Psoas muscle (tissue), 8 donors: ENCODE measurements around the gene BLCAP. TPM values are rescaled to one million over a fixed set of nuclear protein-coding genes. Genes with fewer than 3 reads are reported as not detected.
"Not testable (repeated sequence)": the region's sequence is repeated elsewhere in the genome, so short reads cannot be mapped to it uniquely, and the experiment has no call there.

Source experiments
- ATAC-seq, 4 donors: fragments of 200-7000 bp; cut with Tn5 transposase; one replicate each; pipeline ENCODE4 v1.9.1; 2020; ENCODE audit warnings: moderate library complexity in 3 of 4, mild to moderate bottlenecking in 2 of 4
- DNase-seq, 2 donors: peaks; one replicate each; pipeline ENCODE4 v3.0.0-alpha.2; 2020
- H3K27ac ChIP-seq: fragments of 200-600 bp; one replicate; pipeline ENCODE4 v1.8.0; 2022
- H3K27me3 ChIP-seq, 3 donors: fragments of 200-600 bp in 1 of 3; one replicate each; pipeline versions ENCODE4 v1.6.1 to v1.8.0; 2013 to 2022; ENCODE audit warnings: low read length in 2 of 3, mild to moderate bottlenecking in 2 of 3, moderate library complexity in 1 of 3; ENCODE audit not compliant: insufficient read depth in 3 of 3
- H3K36me3 ChIP-seq, 2 donors: fragments of 200-600 bp in 1 of 2; one replicate each; pipeline versions ENCODE4 v1.6.1 to v1.8.0; 2013 to 2022; ENCODE audit warnings: low read depth in 1 of 2, mild to moderate bottlenecking in 1 of 2, moderate library complexity in 1 of 2; ENCODE audit not compliant: insufficient read depth in 1 of 2
- H3K4me1 ChIP-seq: fragments of 200-600 bp; one replicate; pipeline ENCODE4 v1.8.0; 2022
- H3K4me3 ChIP-seq: fragments of 200-600 bp; one replicate; pipeline ENCODE4 v1.8.0; 2022; ENCODE audit warnings: mild to moderate bottlenecking
- H3K9me3 ChIP-seq: fragments of 200-600 bp; one replicate; pipeline ENCODE4 v1.8.0; 2022
- CTCF ChIP-seq: fragments of 200-600 bp; IDR thresholded peaks from one replicate; pipeline ENCODE4 v1.8.0; 2022; ENCODE audit warnings: antibody characterized with exemption
- WGBS, 3 donors: extraction: QIAGEN DNeasy Blood & Tissue Kit; methylation state at CpG; one replicate each; pipeline versions ENCODE4 v1.1.6 to v1.1.7; 2013; 5-methylcytosine and 5-hydroxymethylcytosine counted together
- intact Hi-C, 2 donors: fragments of 100-400 bp; cut with DNase I; formaldehyde crosslinking; loops; one replicate each; pipeline versions ENCODE4 v1.11.0 to v1.14.2; 2022
- polyA plus RNA-seq, 3 donors: library from polyadenylated mRNA; stranded (reverse); fragments of 200-250 nt; gene quantifications; one replicate each; pipeline ENCODE4 v1.2.3, GENCODE V29; 2013
- total RNA-seq, 4 donors: library from RNA; stranded (reverse); fragmentation: NEBNext Ultra II Directional in 2 of 4; extraction: Animal tissue kit (Norgen Biotek cat#: 25700) in 2 of 4; gene quantifications; one replicate each; pipeline versions ENCODE4 v1.2.1 to v1.2.4, GENCODE V29; 2021 to 2023
- donor health status: healthy with polysubstance abuse.
- donor health status: DM: no; HTN: no; CAD: no; lungs with moderate emphysema.
- donor health status: Bipolar disorder and iron deficiency.
- donor health status: healthy.
- donor health status: DM: yes; HTN: yes; CAD: no.
- donor health status: DM: no; HTN: no; CAD: no.
- donor health status: DM: no; HTN: no; CAD: no.
- donor health status: DM: yes; HTN: yes; CAD: no.

The BLCAP gene
- total and polyA plus RNA-seq, 7 donors: 267 to 656 (median 366) TPM

GRCh38 chr20:37474386-37474785 is 53.3 kb downstream of the BLCAP start:
- no peak overlapping the region for H3K27ac ChIP-seq
- ATAC-seq (no peak), DNase-seq (no peak)
- TF ChIP-seq CTCF: no peak
- no peaks in the 10 kb centered on the region for H3K9me3 ChIP-seq
- 80 to 87% (median 81%) methylated on average over 4 of the region's 4 CpGs for WGBS, 3 donors
- H3K27me3 ChIP-seq: no peaks in the 10 kb centered on the region
- H3K4me3 ChIP-seq: no peak overlapping the region
- intact Hi-C loops: loop anchor here in 1 of 2 donors (2.0 kb wide), 1 partner anchor 18 kb away; no protein-coding TSS in a partner anchor
- H3K4me1 ChIP-seq: no peaks in the 10 kb centered on the region
- no peaks in the 10 kb centered on the region for H3K36me3 ChIP-seq

- no peak for DNase-seq
- intact Hi-C loops: no loop called here
- Histone ChIP-seq H3K4me1 (no peaks in the 10 kb centered on the region), H3K36me3 (no peaks in the 10 kb centered on the region), H3K27ac (no peak overlapping the region), H3K4me3 (no peak overlapping the region), H3K9me3 (no peaks in the 10 kb centered on the region), H3K27me3 (no peaks in the 10 kb centered on the region)
- no peak for TF ChIP-seq CTCF
- 58 to 73% (median 62%) methylated on average over 11 of the region's 11 CpGs for WGBS, 3 donors
- ATAC-seq: no peak
These were observed 54.3 kb downstream of the BLCAP start for GRCh38 chr20:37473249-37474000.

- H3K4me1 ChIP-seq, H3K27me3 ChIP-seq, ATAC-seq, H3K4me3 ChIP-seq, DNase-seq, H3K9me3 ChIP-seq, H3K27ac ChIP-seq, H3K36me3 ChIP-seq, intact Hi-C loops: not testable (repeated sequence)
- WGBS, 3 donors: 90 to 98% (median 94%) methylated on average over 6 of the region's 6 CpGs
These were observed 55.2 kb downstream of the BLCAP start for GRCh38 chr20:37472435-37472834.

GRCh38 chr20:37471741-37472235 is 55.9 kb downstream of the BLCAP start:
- intact Hi-C loops: no loop called here
- Histone ChIP-seq H3K27me3 (no peaks in the 10 kb centered on the region), H3K4me3 (no peak overlapping the region), H3K36me3 (no peaks in the 10 kb centered on the region), H3K27ac (no peak overlapping the region), H3K9me3 (no peaks in the 10 kb centered on the region), H3K4me1 (no peaks in the 10 kb centered on the region)
- no peak for TF ChIP-seq CTCF
- ATAC-seq (no peak), DNase-seq (no peak)
- 70 to 78% (median 73%) methylated on average over 7 of the region's 7 CpGs for WGBS, 3 donors

GRCh38 chr20:37470190-37470589 is 57.5 kb downstream of the BLCAP start:
- H3K4me3 ChIP-seq, ATAC-seq, H3K36me3 ChIP-seq, intact Hi-C loops, H3K27me3 ChIP-seq, H3K4me1 ChIP-seq, DNase-seq, H3K27ac ChIP-seq, H3K9me3 ChIP-seq: not testable (repeated sequence)
- WGBS, 3 donors: 97 to 98% (median 97%) methylated on average over 8 of the region's 8 CpGs
